OCI-LY3 (cell line): ENCODE data around the gene RPL18A.
"Not testable (repeated sequence)": the region's sequence is repeated elsewhere in the genome, so short reads cannot be mapped to it uniquely, and the experiment has no call there.

Experiments used
- CTCF ChIP-seq: fragments of 200-600, 300-600 bp; sonication (generic); IDR thresholded peaks from 2 replicates; pipeline ENCODE4 v1.5.1; 2014; ENCODE audit warnings: antibody characterized with exemption, low read length, low read depth
- EZH2phosphoT487 ChIP-seq: fragments of 200-600 bp; shearing (Covaris generic); IDR thresholded peaks from 2 replicates; pipeline ENCODE4 v1.6.1; 2018; ENCODE audit warnings: antibody characterized with exemption, mixed run types, low read depth

- TF ChIP-seq CTCF, EZH2phosphoT487: not testable (repeated sequence)
Observed at GRCh38 chr19:17887221-17887620, 27.5 kb downstream of the RPL18A start.
